Dendritic cell treated with granulocyte-macrophage colony-stimulating factor and Interleukin-4, amounts not matched to agents 40 ng/mL and 50 ng/mL, for 4 days (primary cell): ENCODE data around the gene TWIST1.

ENCODE experiments used
- H3K27ac Mint-ChIP-seq: one replicate; pipeline ENCODE4 v1.8.0; 2022; ENCODE audit warnings: mild to moderate bottlenecking, mixed read lengths
- H3K27me3 Mint-ChIP-seq: one replicate; pipeline ENCODE4 v1.8.0; 2022; ENCODE audit warnings: mild to moderate bottlenecking, mixed read lengths
- H3K36me3 Mint-ChIP-seq: one replicate; pipeline ENCODE4 v1.8.0; 2022; ENCODE audit warnings: low read depth, mixed read lengths
- H3K4me1 Mint-ChIP-seq: one replicate; pipeline ENCODE4 v1.8.0; 2022; ENCODE audit warnings: low read depth, mixed read lengths
- H3K4me3 Mint-ChIP-seq: one replicate; pipeline ENCODE4 v1.8.0; 2022; ENCODE audit warnings: mild to moderate bottlenecking, moderate library complexity, mixed read lengths
- H3K9me3 Mint-ChIP-seq: one replicate; pipeline ENCODE4 v1.8.0; 2022; ENCODE audit warnings: mixed read lengths
- intact Hi-C: fragments of 100-400 bp; cut with micrococcal nuclease; formaldehyde crosslinking; loops from one replicate; pipeline ENCODE4 v1.15.0; 2022

Gene TWIST1

GRCh38 chr7:19097165-19098055, 20.0 kb downstream of the TWIST1 start:
- Mint-ChIP-seq H3K4me1 (no peaks in the 10 kb centered on the region), H3K4me3 (no peak overlapping the region), H3K36me3 (no peaks in the 10 kb centered on the region), H3K9me3 (no peaks in the 10 kb centered on the region), H3K27me3 (peaks cover 39% of the 10 kb centered on the region), H3K27ac (no peak overlapping the region)
- intact Hi-C loops, result no loop called here

- H3K4me1 Mint-ChIP-seq, result no peaks in the 10 kb centered on the region
- H3K27ac Mint-ChIP-seq, result no peak overlapping the region
- no peaks in the 10 kb centered on the region for H3K36me3 Mint-ChIP-seq
- H3K9me3 Mint-ChIP-seq, result no peaks in the 10 kb centered on the region
- peaks cover 23% of the 10 kb centered on the region for H3K27me3 Mint-ChIP-seq
- intact Hi-C loops, result no loop called here
- no peak overlapping the region for H3K4me3 Mint-ChIP-seq
These were observed 22.0 kb downstream of the TWIST1 start for GRCh38 chr7:19095353-19095860.

GRCh38 chr7:19094598-19095352, 22.7 kb downstream of the TWIST1 start:
- no peak overlapping the region for H3K27ac Mint-ChIP-seq
- H3K27me3 Mint-ChIP-seq, result peaks cover 22% of the 10 kb centered on the region
- intact Hi-C loops, result no loop called here
- H3K4me3 Mint-ChIP-seq, result no peak overlapping the region
- no peaks in the 10 kb centered on the region for H3K36me3 Mint-ChIP-seq
- no peaks in the 10 kb centered on the region for H3K4me1 Mint-ChIP-seq
- no peaks in the 10 kb centered on the region for H3K9me3 Mint-ChIP-seq

GRCh38 chr7:19094138-19094537, 23.3 kb downstream of the TWIST1 start:
- Mint-ChIP-seq H3K27me3 (peaks cover 19% of the 10 kb centered on the region), H3K4me3 (no peak overlapping the region), H3K27ac (no peak overlapping the region), H3K36me3 (no peaks in the 10 kb centered on the region), H3K4me1 (no peaks in the 10 kb centered on the region), H3K9me3 (no peaks in the 10 kb centered on the region)
- intact Hi-C loops, result no loop called here

GRCh38 chr7:19091550-19092200, 25.8 kb downstream of the TWIST1 start:
- intact Hi-C loops, result no loop called here
- Mint-ChIP-seq H3K9me3 (no peaks in the 10 kb centered on the region), H3K4me3 (no peak overlapping the region), H3K36me3 (no peaks in the 10 kb centered on the region), H3K27ac (no peak overlapping the region), H3K27me3 (peaks cover 11% of the 10 kb centered on the region), H3K4me1 (no peaks in the 10 kb centered on the region)

GRCh38 chr7:19090526-19090925, 26.9 kb downstream of the TWIST1 start:
- H3K36me3 Mint-ChIP-seq, result no peaks in the 10 kb centered on the region
- no peaks in the 10 kb centered on the region for H3K9me3 Mint-ChIP-seq
- no peaks in the 10 kb centered on the region for H3K4me1 Mint-ChIP-seq
- intact Hi-C loops, result no loop called here
- no peak overlapping the region for H3K4me3 Mint-ChIP-seq
- H3K27ac Mint-ChIP-seq, result no peak overlapping the region
- H3K27me3 Mint-ChIP-seq, result peaks cover 11% of the 10 kb centered on the region

GRCh38 chr7:19089797-19090196, 27.6 kb downstream of the TWIST1 start:
- Mint-ChIP-seq H3K27ac (no peak overlapping the region), H3K9me3 (no peaks in the 10 kb centered on the region), H3K36me3 (no peaks in the 10 kb centered on the region), H3K27me3 (peaks cover 7% of the 10 kb centered on the region), H3K4me1 (no peaks in the 10 kb centered on the region), H3K4me3 (no peak overlapping the region)
- intact Hi-C loops, result no loop called here

GRCh38 chr7:19089378-19089777, 28.1 kb downstream of the TWIST1 start:
- no peaks in the 10 kb centered on the region for H3K4me1 Mint-ChIP-seq
- no peaks in the 10 kb centered on the region for H3K9me3 Mint-ChIP-seq
- intact Hi-C loops, result no loop called here
- no peak overlapping the region for H3K27ac Mint-ChIP-seq
- no peaks in the 10 kb centered on the region for H3K36me3 Mint-ChIP-seq
- H3K4me3 Mint-ChIP-seq, result no peak overlapping the region
- peaks cover 7% of the 10 kb centered on the region for H3K27me3 Mint-ChIP-seq

GRCh38 chr7:19080093-19080492, 37.3 kb downstream of the TWIST1 start:
- Mint-ChIP-seq H3K4me3 (no peak overlapping the region), H3K4me1 (no peaks in the 10 kb centered on the region), H3K27ac (no peak overlapping the region), H3K36me3 (no peaks in the 10 kb centered on the region), H3K9me3 (peaks cover 11% of the 10 kb centered on the region), H3K27me3 (no peaks in the 10 kb centered on the region)
- intact Hi-C loops, result no loop called here

GRCh38 chr7:19079066-19079465, 38.4 kb downstream of the TWIST1 start:
- H3K27me3 Mint-ChIP-seq, result no peaks in the 10 kb centered on the region
- intact Hi-C loops, result no loop called here
- H3K4me3 Mint-ChIP-seq, result no peak overlapping the region
- no peaks in the 10 kb centered on the region for H3K4me1 Mint-ChIP-seq
- H3K36me3 Mint-ChIP-seq, result no peaks in the 10 kb centered on the region
- peaks cover 13% of the 10 kb centered on the region for H3K9me3 Mint-ChIP-seq
- H3K27ac Mint-ChIP-seq, result no peak overlapping the region

GRCh38 chr7:19069842-19070241, 47.6 kb downstream of the TWIST1 start:
- Mint-ChIP-seq H3K27me3 (no peaks in the 10 kb centered on the region), H3K9me3 (peaks cover 10% of the 10 kb centered on the region), H3K27ac (no peak overlapping the region), H3K36me3 (no peaks in the 10 kb centered on the region), H3K4me3 (no peak overlapping the region), H3K4me1 (no peaks in the 10 kb centered on the region)
- intact Hi-C loops, result no loop called here

GRCh38 chr7:19066170-19066569, 51.3 kb downstream of the TWIST1 start:
- no peak overlapping the region for H3K27ac Mint-ChIP-seq
- H3K9me3 Mint-ChIP-seq, result no peaks in the 10 kb centered on the region
- H3K4me3 Mint-ChIP-seq, result no peak overlapping the region
- no peaks in the 10 kb centered on the region for H3K27me3 Mint-ChIP-seq
- H3K36me3 Mint-ChIP-seq, result no peaks in the 10 kb centered on the region
- intact Hi-C loops, result no loop called here
- H3K4me1 Mint-ChIP-seq, result no peaks in the 10 kb centered on the region
